Measurements from ENCODE around the gene AGXT2. TPM values are rescaled to one million over a fixed set of nuclear protein-coding genes. Genes with fewer than 3 reads are reported as not detected.

AGXT2 gene
- total RNA-seq, 3 donors from 2014 or later (not counting 1 experiment from before 2014, with no cell fraction given): not detected

DNA sequence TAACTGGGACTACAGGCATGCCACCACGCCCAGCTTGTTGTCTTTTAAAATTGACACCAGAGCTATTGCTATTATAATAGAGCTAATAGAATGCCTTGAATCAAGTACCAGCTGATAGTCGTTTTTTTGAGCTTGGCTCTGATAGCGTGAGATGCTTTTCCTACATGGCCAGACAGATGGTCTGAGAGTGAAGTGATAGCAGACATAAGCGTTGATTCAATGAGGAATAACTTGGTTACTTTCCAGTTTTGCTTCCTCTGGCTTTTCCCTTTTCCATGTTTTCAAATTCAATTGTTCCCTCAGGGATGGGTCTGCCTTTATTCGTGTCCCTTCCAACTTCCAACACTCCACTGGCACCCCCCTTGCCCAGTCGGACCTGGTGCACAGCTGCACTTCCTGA, 15.4 kb downstream of the AGXT2 start:
- H3K36me3 ChIP-seq (ENCODE audit: control insufficient read depth, insufficient read depth, low read length): no peaks in the 10 kb centered on the region
- intact Hi-C loops (cut with micrococcal nuclease): no loop called here
- TF ChIP-seq, protein P1, sequence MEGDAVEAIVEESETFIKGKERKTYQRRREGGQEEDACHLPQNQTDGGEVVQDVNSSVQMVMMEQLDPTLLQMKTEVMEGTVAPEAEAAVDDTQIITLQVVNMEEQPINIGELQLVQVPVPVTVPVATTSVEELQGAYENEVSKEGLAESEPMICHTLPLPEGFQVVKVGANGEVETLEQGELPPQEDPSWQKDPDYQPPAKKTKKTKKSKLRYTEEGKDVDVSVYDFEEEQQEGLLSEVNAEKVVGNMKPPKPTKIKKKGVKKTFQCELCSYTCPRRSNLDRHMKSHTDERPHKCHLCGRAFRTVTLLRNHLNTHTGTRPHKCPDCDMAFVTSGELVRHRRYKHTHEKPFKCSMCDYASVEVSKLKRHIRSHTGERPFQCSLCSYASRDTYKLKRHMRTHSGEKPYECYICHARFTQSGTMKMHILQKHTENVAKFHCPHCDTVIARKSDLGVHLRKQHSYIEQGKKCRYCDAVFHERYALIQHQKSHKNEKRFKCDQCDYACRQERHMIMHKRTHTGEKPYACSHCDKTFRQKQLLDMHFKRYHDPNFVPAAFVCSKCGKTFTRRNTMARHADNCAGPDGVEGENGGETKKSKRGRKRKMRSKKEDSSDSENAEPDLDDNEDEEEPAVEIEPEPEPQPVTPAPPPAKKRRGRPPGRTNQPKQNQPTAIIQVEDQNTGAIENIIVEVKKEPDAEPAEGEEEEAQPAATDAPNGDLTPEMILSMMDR (IDR thresholded peaks at IDR 0.05): no peak
- 72% methylated on average over 6 of the region's 6 CpGs for WGBS (ENCODE audit: insufficient coverage)
- H3K4me1 ChIP-seq (ENCODE audit: control insufficient read depth, insufficient read depth, low read length): no peaks in the 10 kb centered on the region
- no peak for DNase-seq
- no peaks in the 10 kb centered on the region for H3K27me3 ChIP-seq (ENCODE audit: control insufficient read depth, insufficient read depth, low read length)
- Mint-ChIP-seq H3K4me1 (no peaks in the 10 kb centered on the region), H3K36me3 (no peaks in the 10 kb centered on the region), H3K4me3 (no peak overlapping the region), H3K27ac (no peak overlapping the region), H3K27me3 (ENCODE audit: low read depth in 2 of 2) (peaks cover 7 to 9% of the 10 kb centered on the region in 2 donors), H3K9me3 (no peaks in the 10 kb centered on the region)
- ATAC-seq: no peak
- H3K4me3 ChIP-seq (ENCODE audit: low read length): no peak overlapping the region
- H3K27ac ChIP-seq (ENCODE audit: low read length): no peak overlapping the region
- no peaks in the 10 kb centered on the region for H3K9me3 ChIP-seq (ENCODE audit: control insufficient read depth, insufficient read depth, low read length)

GRCh38 chr5:35031276-35031675, 16.5 kb downstream of the AGXT2 start:
- no peaks in the 10 kb centered on the region for H3K9me3 Mint-ChIP-seq
- intact Hi-C loops (cut with micrococcal nuclease): no loop called here
- no peak overlapping the region for H3K4me3 ChIP-seq (ENCODE audit: low read length)
- no peaks in the 10 kb centered on the region for H3K27me3 ChIP-seq (ENCODE audit: control insufficient read depth, insufficient read depth, low read length)
- no peaks in the 10 kb centered on the region for H3K4me1 ChIP-seq (ENCODE audit: control insufficient read depth, insufficient read depth, low read length)
- TF ChIP-seq, protein P1 (IDR thresholded peaks at IDR 0.05): no peak
- no peak overlapping the region for H3K27ac ChIP-seq (ENCODE audit: low read length)
- ATAC-seq (no peak), DNase-seq (no peak)
- H3K27ac Mint-ChIP-seq: no peak overlapping the region
- H3K4me1 Mint-ChIP-seq: no peaks in the 10 kb centered on the region
- no peaks in the 10 kb centered on the region for H3K36me3 Mint-ChIP-seq
- no peaks in the 10 kb centered on the region for H3K9me3 ChIP-seq (ENCODE audit: control insufficient read depth, insufficient read depth, low read length)
- WGBS (ENCODE audit: insufficient coverage): 75% methylated on average over 3 of the region's 5 CpGs
- peaks cover 2 to 8% of the 10 kb centered on the region in 2 donors for H3K27me3 Mint-ChIP-seq (ENCODE audit: low read depth in 2 of 2)
- no peaks in the 10 kb centered on the region for H3K36me3 ChIP-seq (ENCODE audit: control insufficient read depth, insufficient read depth, low read length)
- H3K4me3 Mint-ChIP-seq: no peak overlapping the region

DNA sequence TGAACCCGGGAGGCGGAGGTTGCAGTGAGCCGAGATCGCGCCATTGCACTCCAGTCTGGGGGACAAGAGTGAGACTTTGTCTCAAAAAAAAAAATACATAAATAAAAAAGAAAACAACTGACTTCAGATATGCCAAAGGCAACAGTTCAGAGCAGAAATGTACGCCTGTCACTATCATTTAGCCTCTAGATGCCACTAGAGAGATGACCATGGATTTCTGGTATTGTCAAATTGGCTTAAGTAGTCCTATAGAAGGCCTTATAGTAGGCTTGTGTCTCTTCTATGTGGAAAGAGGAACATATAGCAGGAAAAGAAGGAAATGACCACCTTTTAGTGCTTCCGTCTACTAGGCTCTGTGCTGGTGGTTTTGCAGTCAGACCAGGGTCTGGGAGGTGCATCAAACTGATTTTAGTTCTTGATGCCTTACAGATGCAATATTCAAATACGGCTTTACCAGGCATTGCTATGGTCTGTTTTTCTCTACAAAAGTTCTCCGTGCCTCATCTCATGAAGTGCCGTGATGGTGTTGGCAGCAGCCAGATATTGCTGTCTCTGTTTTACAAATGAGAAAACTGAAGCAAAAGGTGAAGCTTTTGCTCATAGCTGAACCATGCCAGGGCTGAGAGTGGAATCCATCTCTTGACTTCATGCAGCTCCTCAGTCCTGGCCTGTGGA, 17.2 kb downstream of the AGXT2 start:
- 72% methylated on average over 10 of the region's 10 CpGs for WGBS (ENCODE audit: insufficient coverage)

More for the DNA sequence above, 17.2 kb downstream of the AGXT2 start:
- Mint-ChIP-seq H3K4me1 (no peaks in the 10 kb centered on the region), H3K4me3 (no peak overlapping the region), H3K27ac (no peak overlapping the region), H3K36me3 (no peaks in the 10 kb centered on the region), H3K9me3 (no peaks in the 10 kb centered on the region), H3K27me3 (ENCODE audit: low read depth in 2 of 2) (peaks cover 0 to 11% of the 10 kb centered on the region in 2 donors)
- H3K4me3 ChIP-seq (ENCODE audit: low read length): no peak overlapping the region
- no peaks in the 10 kb centered on the region for H3K36me3 ChIP-seq (ENCODE audit: control insufficient read depth, insufficient read depth, low read length)
- ATAC-seq (no peak), DNase-seq (no peak)
- H3K27ac ChIP-seq (ENCODE audit: low read length): no peak overlapping the region
- no peaks in the 10 kb centered on the region for H3K4me1 ChIP-seq (ENCODE audit: control insufficient read depth, insufficient read depth, low read length)
- TF ChIP-seq, protein P1 (IDR thresholded peaks at IDR 0.05): no peak
- intact Hi-C loops (cut with micrococcal nuclease): no loop called here
- H3K9me3 ChIP-seq (ENCODE audit: control insufficient read depth, insufficient read depth, low read length): no peaks in the 10 kb centered on the region
- H3K27me3 ChIP-seq (ENCODE audit: control insufficient read depth, insufficient read depth, low read length): no peaks in the 10 kb centered on the region
